Panc1 (cell line): ENCODE measurements around the gene KRTAP1-1. TPM values are rescaled to one million over a fixed set of nuclear protein-coding genes. Genes with fewer than 3 reads are reported as not detected.

Experiments used
- ATAC-seq: fragments of 200-7000 bp; cut with Tn5 transposase; 2 replicates; pipeline ENCODE4 v1.9.1; 2020; ENCODE audit warnings: mild to moderate bottlenecking, moderate library complexity
- BruUV-seq: library from RNA; stranded (reverse); fragments of 400-500 nt; replicated peaks from 2 replicates; lab custom pipeline; 2021; lab: Mats Ljungman, UMichigan
- CTCF ChIA-PET: fragments of 300-600 bp; sonication (Branson Sonifier 250); formaldehyde crosslinking; loops from one replicate; lab custom pipeline; 2022; ENCODE audit warnings: antibody characterized with exemption; lab: Charles Lee
- POLR2A ChIA-PET: fragments of 300-600 bp; sonication (Branson Sonifier 250); formaldehyde crosslinking; loops from one replicate; lab custom pipeline; 2022; ENCODE audit warnings: antibody characterized with exemption; lab: Charles Lee
- DNase-seq: peaks from one replicate; pipeline ENCODE4 v3.0.0-alpha.2; 2010; ENCODE audit warnings: low read depth, low spot score
- H3K27ac ChIP-seq: 2 replicates; pipeline ENCODE4 v1.5.1; 2011; ENCODE audit warnings: mild to moderate bottlenecking, low read length, inconsistent platforms
- H3K27me3 ChIP-seq: fragments of 200-500 bp; sonication (Bioruptor generic); 2 replicates; pipeline ENCODE4 v1.6.0; 2014; ENCODE audit warnings: low read length, inconsistent platforms; ENCODE audit not compliant: control insufficient read depth, insufficient read depth
- H3K36me3 ChIP-seq: fragments of 200-500 bp; sonication (Bioruptor generic); 2 replicates; pipeline ENCODE4 v1.5.1; 2014; ENCODE audit warnings: inconsistent platforms, mild to moderate bottlenecking, low read length, moderate library complexity; ENCODE audit not compliant: control insufficient read depth, insufficient read depth
- H3K4me1 ChIP-seq: 2 replicates; pipeline ENCODE4 v1.5.1; 2011; ENCODE audit warnings: inconsistent platforms, mild to moderate bottlenecking, low read length, moderate library complexity; ENCODE audit not compliant: control insufficient read depth, insufficient read depth
- H3K4me3 ChIP-seq, 2 experiments: 2 replicates each; pipeline ENCODE4 v1.5.1; 2011 to 2012; ENCODE audit warnings: low read depth in 2 of 2, low read length in 2 of 2, mild to moderate bottlenecking in 2 of 2, inconsistent platforms in 1 of 2, moderate library complexity in 1 of 2
- H3K9me3 ChIP-seq: fragments of 200-500 bp; sonication (Bioruptor generic); 2 replicates; pipeline ENCODE4 v1.5.1; 2014; ENCODE audit warnings: low read depth, mild to moderate bottlenecking, inconsistent platforms, low read length, moderate library complexity; ENCODE audit not compliant: control insufficient read depth, insufficient read depth
- CTCF ChIP-seq: fragments of 450-650 bp; IDR thresholded peaks from 2 replicates; pipeline ENCODE4 v1.5.1; 2017; ENCODE audit warnings: mild to moderate bottlenecking
- POLR2AphosphoS5 ChIP-seq: IDR thresholded peaks from 2 replicates; pipeline ENCODE4 v1.6.1; 2012; ENCODE audit warnings: mild to moderate bottlenecking, low read depth, low read length, moderate library complexity
- REST ChIP-seq, 2 experiments: IDR thresholded peaks; 2 replicates each; pipeline ENCODE4 v1.6.1; 2011 to 2012; ENCODE audit warnings: low read depth in 2 of 2, control low read depth in 1 of 2, low read length in 1 of 2, mild to moderate bottlenecking in 1 of 2, moderate library complexity in 1 of 2; ENCODE audit not compliant: insufficient read depth in 1 of 2
- SIN3A ChIP-seq: IDR thresholded peaks from 2 replicates; pipeline ENCODE4 v1.6.1; 2012; ENCODE audit warnings: low read depth, mild to moderate bottlenecking, low read length, moderate library complexity, borderline replicate concordance; ENCODE audit not compliant: insufficient read depth
- TCF7L2 ChIP-seq: IDR thresholded peaks from 2 replicates; pipeline ENCODE4 v1.6.1; 2011; ENCODE audit warnings: mild to moderate bottlenecking, low read depth, low read length, inconsistent platforms
- in situ Hi-C: cut with HindIII; loops from 2 replicates; pipeline ENCODE4 v1.10.0; 2016; ENCODE audit warnings: low sequenced_read_pairs, low pct_unique_long_range_greater_than_20kb
- intact Hi-C: fragments of 100-400 bp; cut with micrococcal nuclease; formaldehyde crosslinking; loops from one replicate; pipeline ENCODE4 v1.10.0; 2022; ENCODE audit not compliant: unreplicated experiment
- total RNA-seq: library from RNA; stranded (reverse); gene quantifications from one replicate; pipeline ENCODE4 v1.2.1, GENCODE V29; 2021; ENCODE audit not compliant: unreplicated experiment

Gene KRTAP1-1
- total RNA-seq, 1 experiment from 2014 or later = not detected

- H3K4me3 ChIP-seq = no peak overlapping the region
- intact Hi-C loops (no loop called here), in situ Hi-C loops (no loop called here)
- ATAC-seq (no peak), DNase-seq (no peak)
- no peaks in the 10 kb centered on the region for H3K4me1 ChIP-seq
- no peaks in the 10 kb centered on the region for H3K36me3 ChIP-seq
- TF ChIP-seq TCF7L2 = no peak
- TF ChIP-seq SIN3A = no peak
- no peak for TF ChIP-seq REST (IDR thresholded peaks at IDR 0.05; ENCODE audit: insufficient read depth in 1 of 2, low read depth in 2 of 2, low read length in 1 of 2)
- TF ChIP-seq CTCF = no peak
- TF ChIP-seq POLR2AphosphoS5 = no peak
- H3K9me3 ChIP-seq = no peaks in the 10 kb centered on the region
- POLR2A ChIA-PET = no interaction called here
- CTCF ChIA-PET = no interaction called here
- peaks cover 2% of the 10 kb centered on the region; the same call in 1 of the 2 replicates for H3K27me3 ChIP-seq
- no TSS peak for BruUV-seq
- no peak overlapping the region for H3K27ac ChIP-seq
These were observed 21.8 kb downstream of the KRTAP1-1 start for GRCh38 chr17:41019415-41019814.

GRCh38 chr17:41018541-41018940 lies 22.7 kb downstream of the KRTAP1-1 start:
- DNase-seq (no peak), ATAC-seq (no peak)
- Histone ChIP-seq H3K27ac (no peak overlapping the region), H3K4me1 (no peaks in the 10 kb centered on the region), H3K4me3 (no peak overlapping the region), H3K36me3 (no peaks in the 10 kb centered on the region), H3K9me3 (no peaks in the 10 kb centered on the region), H3K27me3 (peaks cover under 1% of the 10 kb centered on the region; the same call in 1 of the 2 replicates)
- BruUV-seq = no TSS peak
- ChIA-PET CTCF (no interaction called here), POLR2A (interaction anchor here (0.6 kb wide), 1 partner anchor 44 kb away, joined by 5 read pairs; no protein-coding TSS in a partner anchor)
- in situ Hi-C loops (no loop called here), intact Hi-C loops (no loop called here)
- TF ChIP-seq REST (IDR thresholded peaks at IDR 0.05; ENCODE audit: insufficient read depth in 1 of 2, low read depth in 2 of 2, low read length in 1 of 2) (no peak), TCF7L2 (no peak), SIN3A (no peak), POLR2AphosphoS5 (no peak), CTCF (no peak)
